ENCODE results near the gene PA2G4.
"Not testable (repeated sequence)": the region's sequence is repeated elsewhere in the genome, so short reads cannot be mapped to it uniquely, and the experiment has no call there.

PA2G4 gene

DNA sequence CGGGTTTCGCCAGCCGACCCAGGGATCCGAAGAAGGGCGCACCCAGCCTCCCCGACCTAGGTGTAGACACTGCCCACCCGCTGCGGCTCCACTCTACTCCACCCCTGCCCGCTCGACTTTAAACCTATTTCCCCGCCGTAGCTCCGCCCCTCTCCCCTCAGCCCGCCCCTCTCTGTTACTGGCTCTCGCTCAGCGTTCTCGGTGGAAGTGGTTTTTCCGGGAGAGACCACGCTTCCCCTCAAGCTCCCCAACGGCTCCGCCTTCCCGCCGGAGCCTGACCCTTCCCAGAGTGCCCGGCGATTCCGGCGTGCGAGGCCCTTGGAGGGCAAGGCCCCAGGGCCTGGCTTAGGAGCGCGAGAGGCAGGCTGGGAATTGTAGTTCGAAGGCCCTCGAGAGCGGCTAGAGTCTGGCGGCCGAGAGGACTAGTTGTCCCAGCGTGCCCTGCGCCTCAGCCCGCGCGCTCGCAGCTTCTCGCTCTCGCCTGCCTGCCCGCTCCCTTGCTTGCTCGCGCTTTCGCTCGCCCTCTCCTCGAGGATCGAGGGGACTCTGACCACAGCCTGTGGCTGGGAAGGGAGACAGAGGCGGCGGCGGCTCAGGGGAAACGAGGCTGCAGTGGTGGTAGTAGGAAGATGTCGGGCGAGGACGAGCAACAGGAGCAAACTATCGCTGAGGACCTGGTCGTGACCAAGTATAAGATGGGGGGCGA lies at the start of gene PA2G4:
PA2G4 (plus strand) TSS at position 451 of the 706 bp plus-strand sequence; CDS start at position 630, 179 bp downstream.
- peak; percentile 94 for DNase-seq

DNA sequence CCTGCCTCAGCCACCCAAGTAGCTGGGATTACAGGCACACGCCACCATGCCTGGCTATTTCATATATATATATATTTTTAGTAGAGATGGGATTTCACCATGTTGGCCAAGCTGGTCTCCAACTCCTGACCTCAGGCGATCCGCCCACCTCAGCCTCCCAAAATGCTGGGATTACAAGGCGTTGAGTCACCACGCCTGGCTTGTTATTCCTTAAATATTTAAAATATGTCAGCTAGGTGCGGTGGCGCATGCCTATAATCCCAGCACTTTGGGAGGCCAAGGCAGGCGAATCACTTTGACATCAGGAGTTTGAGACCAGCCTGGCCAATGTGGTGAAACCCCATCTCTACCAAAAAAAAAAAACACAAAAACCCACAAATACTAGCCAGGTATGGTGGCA lies 44.4 kb upstream of the PA2G4 start:
- not testable (repeated sequence) for DNase-seq

DNA sequence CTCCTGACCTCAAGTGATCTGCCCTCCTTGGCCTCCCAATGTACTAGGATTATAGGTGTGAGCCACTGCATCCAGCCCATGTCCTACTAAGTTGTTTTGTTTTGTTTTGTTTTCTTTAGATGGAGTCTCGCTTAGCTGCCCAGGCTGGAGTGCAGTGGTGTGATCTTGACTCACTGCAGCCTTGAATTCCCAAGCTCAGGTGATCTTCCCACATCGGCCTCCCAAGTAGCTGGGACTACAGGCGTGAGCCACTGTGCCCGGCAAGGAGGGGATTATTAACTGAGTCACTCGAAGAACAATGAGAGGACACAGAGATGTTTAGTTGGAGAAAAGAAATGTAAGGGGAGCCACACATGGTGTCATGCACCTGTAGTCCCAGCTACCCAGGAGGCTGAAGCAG lies 42.4 kb upstream of the PA2G4 start:
- no peak for DNase-seq

- DNase-seq: no peak
Measured at GRCh38 chr12:56062996-56063395, 41.4 kb upstream of the PA2G4 start.

DNA sequence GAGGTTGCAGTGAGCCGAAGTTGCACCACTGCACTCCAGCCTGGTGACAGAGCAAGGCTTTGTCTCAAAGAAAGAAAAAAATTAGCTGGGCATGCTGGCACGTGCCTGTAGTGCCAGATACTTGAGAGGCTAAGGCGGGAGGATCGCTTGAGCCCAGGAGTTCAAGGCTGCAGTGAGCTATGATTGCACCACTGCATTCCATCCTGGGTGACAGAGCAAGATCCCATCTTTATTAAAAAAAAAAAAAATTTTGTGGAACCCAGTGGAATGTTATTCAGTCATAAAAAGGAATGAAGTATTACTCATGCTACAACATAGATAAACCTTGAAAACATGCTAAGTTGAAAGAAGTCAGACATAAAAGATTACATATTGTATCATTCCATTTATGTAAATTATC lies 32.7 kb upstream of the PA2G4 start:
- DNase-seq: no peak

GRCh38 chr12:56074396-56074795 lies 30.0 kb upstream of the PA2G4 start:
- DNase-seq: no peak

- DNase-seq: not testable (repeated sequence)
Measured at GRCh38 chr12:56077966-56078365, 26.4 kb upstream of the PA2G4 start.

GRCh38 chr12:56078427-56078826 lies 25.9 kb upstream of the PA2G4 start:
- DNase-seq: no peak

DNA sequence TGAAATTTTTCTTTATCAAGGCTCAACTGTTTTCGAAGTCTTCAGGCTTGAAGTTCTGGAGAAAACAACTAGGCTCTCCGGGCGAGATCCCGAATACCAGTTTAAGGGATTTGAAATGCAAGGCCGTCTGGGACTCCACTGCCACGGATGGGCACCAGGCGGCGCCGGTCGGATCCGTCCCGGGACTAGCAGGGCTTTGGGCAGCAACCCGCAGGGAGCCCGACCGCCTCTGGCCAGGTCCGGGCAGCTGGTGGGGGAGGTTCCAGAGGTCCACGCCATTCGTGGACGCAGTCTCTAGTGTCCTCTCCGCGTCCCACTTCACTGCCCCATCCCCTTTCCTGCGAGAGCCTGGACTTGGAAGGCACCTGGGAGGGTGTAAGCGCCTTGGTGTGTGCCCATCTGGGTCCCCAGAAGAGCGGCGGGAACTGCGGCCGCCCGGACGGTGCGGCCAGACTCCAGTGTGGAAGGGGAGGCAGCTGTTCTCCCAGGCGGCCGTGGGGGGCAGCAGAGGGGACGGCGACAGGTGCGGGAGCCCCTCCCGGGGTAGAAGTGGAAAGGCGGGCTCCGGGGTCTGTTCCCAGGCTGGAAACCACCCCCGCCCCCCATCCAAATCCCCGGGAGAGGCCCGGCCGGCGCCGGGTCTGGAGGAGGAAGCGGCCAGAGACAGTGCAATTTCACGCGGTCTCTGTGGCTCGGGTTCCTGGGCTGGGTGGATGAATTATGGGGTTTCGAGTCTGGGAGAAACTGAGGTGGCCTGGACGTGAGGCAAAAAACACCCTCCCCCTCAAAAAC lies 25.2 kb upstream of the PA2G4 start:
- DNase-seq: peak; percentile 34

- DNase-seq: peak; percentile 46
Measured at GRCh38 chr12:56079723-56080555, 24.4 kb upstream of the PA2G4 start, which contains the start of gene ERBB3. Gene ERBB3 (plus strand): TSS chr12:56080165. CDS start chr12:56080301, 136 bp downstream.

GRCh38 chr12:56080556-56081138 lies 23.7 kb upstream of the PA2G4 start:
- DNase-seq: no peak

DNA sequence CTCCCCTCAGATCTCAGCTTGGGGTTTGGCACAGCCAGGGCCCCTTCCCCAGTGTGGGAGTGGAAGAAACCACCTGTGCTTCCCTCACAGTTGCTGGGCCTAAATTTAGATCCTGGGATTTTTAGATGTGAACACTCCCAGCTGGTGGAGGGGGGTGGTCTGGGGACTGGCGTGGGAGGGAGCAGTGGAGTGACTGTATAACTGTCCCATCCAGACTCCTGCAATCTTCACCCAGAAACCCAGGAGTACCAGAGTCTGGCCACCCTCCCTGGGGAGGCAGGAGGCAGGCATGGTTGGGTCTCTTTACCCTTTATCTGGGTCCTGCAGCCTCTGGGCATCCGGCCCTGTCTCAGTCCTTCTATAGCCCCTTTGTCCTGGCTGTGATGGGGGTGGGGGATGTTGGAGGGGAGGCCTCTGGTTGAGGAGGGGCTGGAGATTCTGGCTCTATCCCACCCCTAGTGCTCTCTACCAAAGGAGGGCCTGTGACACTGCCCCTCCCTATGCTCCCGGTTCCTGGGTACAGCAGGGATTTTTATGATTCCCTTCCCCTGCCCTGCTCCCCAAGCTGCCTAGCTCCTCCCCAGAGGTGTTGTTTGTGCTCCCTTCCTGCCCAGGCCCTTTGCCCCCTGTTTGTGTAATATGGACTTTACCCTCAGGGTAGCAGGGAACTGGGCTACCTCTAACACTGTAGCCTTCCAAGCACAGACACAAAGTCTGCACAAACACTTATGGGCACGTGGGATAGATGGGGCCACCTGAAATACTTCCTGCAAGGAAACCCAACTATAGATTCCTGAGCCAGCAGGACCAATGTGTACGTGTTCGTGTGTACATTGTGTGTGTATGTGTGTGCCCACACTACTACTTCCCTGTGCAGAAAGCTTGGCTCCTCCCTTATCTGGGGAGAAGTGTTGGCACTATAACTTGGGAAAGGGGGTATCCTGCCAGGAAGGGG lies 22.7 kb upstream of the PA2G4 start:
- no peak for DNase-seq

DNA sequence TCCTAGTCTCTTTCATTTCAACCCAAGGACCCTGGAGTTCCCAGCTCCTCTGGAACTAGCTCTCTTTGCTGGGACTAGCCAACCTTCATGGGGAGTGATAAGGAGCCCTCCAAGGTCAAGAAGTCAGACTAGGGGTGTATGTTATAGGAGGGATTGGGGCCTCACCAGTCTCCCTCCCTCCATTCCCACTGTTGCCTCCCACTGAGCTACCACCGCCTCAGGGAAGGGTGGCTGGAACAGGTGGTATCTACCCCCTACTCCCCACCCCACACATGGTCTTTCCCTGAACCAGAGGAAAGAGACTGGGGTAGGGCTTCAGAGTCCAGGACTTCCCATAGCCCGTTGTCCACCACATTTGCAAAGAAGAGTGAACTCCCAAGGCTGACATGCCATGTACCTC lies 22.0 kb upstream of the PA2G4 start:
- DNase-seq: no peak

- no peak for DNase-seq
Measured at GRCh38 chr12:56082967-56083366, 21.4 kb upstream of the PA2G4 start.

DNA sequence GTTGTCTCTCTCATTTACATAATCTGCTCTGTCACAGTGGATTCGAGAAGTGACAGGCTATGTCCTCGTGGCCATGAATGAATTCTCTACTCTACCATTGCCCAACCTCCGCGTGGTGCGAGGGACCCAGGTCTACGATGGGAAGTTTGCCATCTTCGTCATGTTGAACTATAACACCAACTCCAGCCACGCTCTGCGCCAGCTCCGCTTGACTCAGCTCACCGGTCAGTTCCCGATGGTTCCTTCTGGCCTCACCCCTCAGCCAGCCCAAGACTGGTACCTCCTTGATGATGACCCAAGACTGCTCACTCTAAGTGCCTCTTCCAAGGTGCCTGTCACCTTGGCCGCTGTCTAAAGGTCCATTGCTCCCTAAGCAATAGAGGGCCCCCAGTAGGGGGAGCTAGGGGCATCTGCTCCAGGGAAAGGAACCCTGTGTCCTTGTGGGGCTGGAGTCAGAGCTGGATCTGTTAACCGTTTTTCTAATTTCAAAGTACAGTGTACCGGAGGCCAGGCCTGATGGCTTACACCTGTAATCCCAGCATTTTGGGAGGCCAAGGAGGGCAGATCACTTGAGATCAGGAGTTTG lies 19.3 kb upstream of the PA2G4 start:
- no peak for DNase-seq

- no peak for DNase-seq
Measured at GRCh38 chr12:56086096-56086495, 18.3 kb upstream of the PA2G4 start.

DNA sequence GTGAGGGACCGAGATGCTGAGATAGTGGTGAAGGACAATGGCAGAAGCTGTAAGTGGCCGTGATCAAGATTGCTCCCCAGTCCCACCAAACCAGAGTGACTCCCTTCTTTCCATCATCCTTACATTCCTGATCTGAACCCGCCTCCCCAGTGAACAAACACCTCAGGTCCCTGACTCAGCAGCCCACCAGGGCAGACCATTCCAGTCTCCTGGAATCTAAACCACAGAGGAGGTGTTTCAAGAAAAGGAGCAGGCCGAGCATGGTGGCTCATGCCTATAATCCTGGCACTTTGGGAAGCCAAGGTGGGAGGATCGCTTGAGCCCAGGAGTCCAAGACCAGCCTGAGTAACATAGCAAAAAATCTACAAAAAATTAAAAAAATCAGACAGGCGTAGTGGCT lies 17.8 kb upstream of the PA2G4 start:
- DNase-seq: no peak

DNA sequence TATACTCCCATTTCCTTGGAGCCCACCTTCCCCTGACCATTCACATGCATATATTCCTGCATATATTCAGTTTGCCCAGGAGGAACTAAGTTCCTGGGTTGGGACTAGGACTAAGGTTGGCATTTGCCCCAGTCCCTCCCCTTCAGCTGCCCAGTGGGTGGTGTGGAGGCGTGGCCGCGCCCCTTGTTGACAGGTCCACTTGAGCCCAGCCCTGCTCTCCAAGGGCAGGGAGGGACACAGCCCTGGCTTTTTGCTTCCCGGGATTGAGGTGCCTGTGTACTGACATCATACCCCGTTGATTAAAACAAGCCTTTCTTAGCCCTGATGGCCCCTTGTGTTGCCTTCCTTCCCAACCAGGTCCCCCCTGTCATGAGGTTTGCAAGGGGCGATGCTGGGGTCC lies 17.1 kb upstream of the PA2G4 start:
- DNase-seq: no peak

DNA sequence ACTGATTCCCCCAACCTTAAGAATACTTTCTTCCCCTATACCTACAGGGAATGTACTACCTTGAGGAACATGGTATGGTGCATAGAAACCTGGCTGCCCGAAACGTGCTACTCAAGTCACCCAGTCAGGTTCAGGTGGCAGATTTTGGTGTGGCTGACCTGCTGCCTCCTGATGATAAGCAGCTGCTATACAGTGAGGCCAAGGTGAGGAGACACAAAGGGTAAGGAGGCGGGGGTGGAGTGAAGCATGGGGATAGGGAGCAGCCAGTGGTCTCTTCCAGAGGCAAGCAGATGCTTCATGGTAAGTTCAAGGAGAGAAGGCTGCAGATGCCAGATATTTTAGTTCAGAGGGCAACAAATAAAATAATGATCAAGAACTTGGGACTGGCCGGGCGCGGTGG lies 6.6 kb upstream of the PA2G4 start:
- no peak for DNase-seq

DNA sequence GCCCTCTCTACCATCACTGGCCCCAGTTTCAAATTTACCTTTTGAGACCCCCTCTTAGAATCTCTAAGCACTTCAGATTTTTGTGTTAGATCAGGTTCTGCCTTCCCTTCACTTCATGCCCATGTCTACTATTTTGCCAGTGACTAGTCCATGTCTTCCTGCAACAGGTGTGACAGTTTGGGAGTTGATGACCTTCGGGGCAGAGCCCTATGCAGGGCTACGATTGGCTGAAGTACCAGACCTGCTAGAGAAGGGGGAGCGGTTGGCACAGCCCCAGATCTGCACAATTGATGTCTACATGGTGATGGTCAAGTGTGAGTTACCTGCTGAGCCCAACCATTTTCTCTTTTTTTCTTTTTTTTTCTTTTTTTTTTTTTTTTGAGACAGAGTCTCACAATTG lies 5.8 kb upstream of the PA2G4 start:
- DNase-seq: no peak

- no peak for DNase-seq
Measured at GRCh38 chr12:56099787-56100186, 4.6 kb upstream of the PA2G4 start.

All from NCI-H1105 treated with DMSO at 0.1 percent for 48 hours (cell line).